Measurements from ENCODE around the gene KIFC1. TPM values are rescaled to one million over a fixed set of nuclear protein-coding genes. Genes with fewer than 3 reads are reported as not detected.

Gene KIFC1
- total and polyA plus RNA-seq, 4 experiments from 2014 or later: 0.54 to 0.69 (median 0.61) TPM; not detected in 1

DNA sequence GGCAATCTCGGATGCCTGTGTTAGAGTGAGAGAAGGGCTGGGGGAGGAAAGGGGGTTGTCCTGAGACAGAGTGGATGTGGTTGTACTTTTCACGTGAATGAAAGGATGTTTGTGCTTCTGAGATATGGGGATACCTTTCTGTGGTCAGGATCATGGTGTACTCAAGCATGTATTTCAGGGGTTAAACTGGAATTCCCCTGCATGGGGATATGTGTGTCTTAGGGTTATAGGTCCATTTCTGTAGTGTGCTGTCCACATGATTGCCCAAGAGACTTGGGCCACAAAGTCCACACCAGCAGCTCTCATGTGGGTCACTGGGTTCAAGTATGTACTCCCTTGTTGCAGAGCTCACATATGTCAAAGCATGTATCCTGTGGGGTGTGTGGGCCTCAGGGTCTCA lies 38.7 kb downstream of the KIFC1 start:
- Histone ChIP-seq H3K27ac (ENCODE audit: low read depth, low read length) (peak overlapping the region; percentile 76), H3K4me3 (ENCODE audit: low read length in 2 of 2) (peak overlapping the region; percentile 11 to 54), H3K4me1 (ENCODE audit: insufficient read depth, low read length) (peaks cover 53% of the 10 kb centered on the region), H3K36me3 (ENCODE audit: insufficient read depth, low read length) (peaks cover 3% of the 10 kb centered on the region), H3K27me3 (ENCODE audit: insufficient read depth, low read length) (no peaks in the 10 kb centered on the region), H3K9me3 (ENCODE audit: control insufficient read depth in 1 of 2, low read length in 2 of 2) (no peaks in the 10 kb centered on the region)
- Mint-ChIP-seq H3K36me3 (peaks cover 2 to 24% of the 10 kb centered on the region in 2 donors), H3K9me3 (peaks cover 0 to 2% (median 0%) of the 10 kb centered on the region in 8 donors), H3K27me3 (no peaks in the 10 kb centered on the region), H3K4me3 (peak overlapping the region; percentile 84 to 94 (median 91)), H3K4me1 (peaks cover 51 to 75% (median 64%) of the 10 kb centered on the region in 4 donors), H3K27ac (peak overlapping the region; percentile 94 to 99 (median 98))
- CTCF ChIA-PET (ENCODE audit: partially characterized antibody): interaction anchor here (0.7 to 1.8 kb wide), 11 partner anchors 8 to 153 kb away, joined by 3 to 9 read pairs (median 3); partner anchors contain the start of genes B3GALT4, BAK1 and CUTA
- peak in 3 of 5 donors; percentile 36 to 43 (median 42) for DNase-seq
- intact Hi-C loops (cut with micrococcal nuclease): no loop called here
- POLR2A ChIA-PET (ENCODE audit: partially characterized antibody): interaction anchor here (0.6 to 4.7 kb wide), 24 partner anchors 10 to 458 kb away, joined by 3 to 77 read pairs (median 11); partner anchors contain the start of genes B3GALT4, BAK1, CUTA and ITPR3

DNA sequence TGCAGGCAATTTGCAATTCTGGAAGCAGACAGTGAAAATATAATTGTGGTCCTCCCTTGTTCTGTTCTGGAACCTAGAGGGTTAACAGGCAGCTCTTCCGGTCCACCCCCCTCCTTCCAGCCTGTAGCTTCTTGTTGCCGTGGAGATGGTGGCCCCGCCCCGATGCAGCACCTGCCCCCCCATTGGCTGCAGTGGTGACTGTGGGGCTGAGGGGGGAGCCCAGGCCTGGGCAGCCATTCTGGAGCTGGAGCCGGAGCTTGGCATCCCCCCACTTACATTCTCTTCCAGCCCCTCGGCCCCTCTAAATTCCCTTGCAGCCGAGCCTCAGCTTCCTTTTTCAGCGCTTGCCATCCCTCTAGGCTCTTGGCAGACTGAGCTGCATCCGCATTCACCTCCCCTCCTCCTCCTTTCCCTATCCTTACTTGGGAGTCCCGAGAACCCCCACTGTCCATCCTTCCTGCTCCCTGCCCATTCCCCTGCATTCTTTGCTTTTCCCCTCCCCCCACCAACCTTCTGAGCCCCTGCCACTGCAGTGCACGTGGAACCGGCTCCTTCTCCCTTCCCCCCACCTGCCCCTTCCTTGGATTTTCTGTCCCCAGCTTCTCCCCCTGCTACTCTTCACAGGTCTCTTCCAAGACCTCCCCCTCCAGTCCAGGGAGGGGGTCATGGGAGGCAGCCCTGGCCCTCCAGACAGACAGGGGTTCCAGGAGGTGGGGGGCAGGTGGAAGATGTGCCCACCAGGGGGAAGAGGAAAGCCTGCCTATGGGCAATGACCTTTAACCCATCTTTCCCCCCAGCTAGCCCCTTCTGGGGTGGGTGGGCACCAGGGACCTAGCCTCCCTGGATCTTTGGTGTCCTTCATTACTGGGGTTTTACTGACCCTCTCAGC lies 39.6 kb downstream of the KIFC1 start:
- H3K4me1 ChIP-seq (ENCODE audit: insufficient read depth, low read length): peaks cover 53% of the 10 kb centered on the region
- no peaks in the 10 kb centered on the region for H3K27me3 ChIP-seq (ENCODE audit: insufficient read depth, low read length)
- CTCF ChIA-PET (ENCODE audit: partially characterized antibody): interaction anchor here (0.7 to 1.8 kb wide), 9 partner anchors 9 to 154 kb away, joined by 3 to 9 read pairs (median 3); partner anchors contain the start of genes B3GALT4, BAK1 and CUTA
- no peaks in the 10 kb centered on the region for H3K27me3 Mint-ChIP-seq
- intact Hi-C loops (cut with micrococcal nuclease): loop anchor here (1.0 kb wide), 1 partner anchor 23 kb away; the partner anchor contains the start of gene ZBTB9
- peak overlapping the region; percentile 76 for H3K27ac ChIP-seq (ENCODE audit: low read depth, low read length)
- peak overlapping the region; percentile 11 to 54 for H3K4me3 ChIP-seq (ENCODE audit: low read length in 2 of 2)
- peak overlapping the region; percentile 94 to 99 (median 98) for H3K27ac Mint-ChIP-seq
- H3K36me3 ChIP-seq (ENCODE audit: insufficient read depth, low read length): peaks cover 11% of the 10 kb centered on the region
- POLR2A ChIA-PET (ENCODE audit: partially characterized antibody): interaction anchor here (0.6 to 4.7 kb wide), 24 partner anchors 8 to 459 kb away, joined by 3 to 77 read pairs (median 11); partner anchors contain the start of genes B3GALT4, BAK1, CUTA and KIFC1
- H3K4me1 Mint-ChIP-seq: peaks cover 48 to 66% (median 60%) of the 10 kb centered on the region in 4 donors
- H3K9me3 Mint-ChIP-seq: peaks cover 0 to 2% (median 0%) of the 10 kb centered on the region in 8 donors
- no peaks in the 10 kb centered on the region for H3K9me3 ChIP-seq (ENCODE audit: control insufficient read depth in 1 of 2, low read length in 2 of 2)
- H3K36me3 Mint-ChIP-seq: peaks cover 11 to 32% of the 10 kb centered on the region in 2 donors
- peak overlapping the region; percentile 71 to 94 (median 90) for H3K4me3 Mint-ChIP-seq
- peak; percentile 82 to 91 (median 84) for DNase-seq

DNA sequence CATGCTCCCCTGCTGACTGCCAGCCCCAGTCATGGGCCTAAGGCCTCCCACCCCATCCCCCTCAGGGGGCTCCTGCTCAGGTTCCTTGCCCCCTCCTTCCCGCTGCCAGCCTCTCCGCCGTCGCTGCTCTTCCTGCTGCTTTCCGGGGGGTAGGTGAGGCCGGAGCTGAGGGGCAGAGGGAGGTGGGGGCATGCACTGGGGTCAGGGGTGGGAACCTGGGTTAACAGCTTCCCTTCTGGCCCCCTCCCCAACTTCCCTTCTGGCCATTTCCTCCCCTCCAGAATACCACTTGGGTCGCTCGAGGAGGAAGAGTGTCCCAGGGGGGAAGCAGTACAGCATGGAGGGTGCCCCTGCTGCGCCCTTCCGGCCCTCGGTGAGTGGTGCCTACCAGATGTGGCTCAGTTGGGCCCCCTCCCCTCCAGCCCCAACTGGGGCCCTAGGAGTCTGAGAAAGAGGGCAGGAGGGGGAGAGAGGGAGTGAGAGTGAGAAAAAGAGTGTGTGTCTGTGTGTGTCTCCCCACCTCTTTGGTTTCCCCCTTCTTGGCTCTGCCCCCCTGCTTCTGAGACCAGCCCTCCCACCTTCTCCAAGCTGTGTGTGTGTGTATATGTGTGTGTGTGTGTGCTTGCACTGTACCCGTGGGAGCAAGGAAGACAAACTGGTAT lies 40.4 kb downstream of the KIFC1 start:
- Histone ChIP-seq H3K4me3 (ENCODE audit: low read length in 2 of 2) (no peak overlapping the region), H3K9me3 (ENCODE audit: control insufficient read depth in 1 of 2, low read length in 2 of 2) (no peaks in the 10 kb centered on the region), H3K4me1 (ENCODE audit: insufficient read depth, low read length) (peaks cover 47% of the 10 kb centered on the region), H3K27me3 (ENCODE audit: insufficient read depth, low read length) (no peaks in the 10 kb centered on the region), H3K36me3 (ENCODE audit: insufficient read depth, low read length) (peaks cover 18% of the 10 kb centered on the region), H3K27ac (ENCODE audit: low read depth, low read length) (peak overlapping the region; percentile 76)
- no peaks in the 10 kb centered on the region for H3K27me3 Mint-ChIP-seq
- H3K4me3 Mint-ChIP-seq: peak overlapping the region in 5 of 8 donors; percentile 17 to 68 (median 37)
- no peak for DNase-seq
- POLR2A ChIA-PET (ENCODE audit: partially characterized antibody): interaction anchor here (1.3 to 4.7 kb wide), 7 partner anchors 9 to 224 kb away, joined by 4 to 65 read pairs (median 6); partner anchors contain the start of genes BAK1, CUTA, RING1 and ZBTB9
- peaks cover 0 to 2% (median 0%) of the 10 kb centered on the region in 8 donors for H3K9me3 Mint-ChIP-seq
- CTCF ChIA-PET (ENCODE audit: partially characterized antibody): no interaction called here
- H3K4me1 Mint-ChIP-seq: peaks cover 45 to 58% (median 53%) of the 10 kb centered on the region in 4 donors
- peak overlapping the region in 6 of 7 donors; percentile 46 to 93 (median 76) for H3K27ac Mint-ChIP-seq
- intact Hi-C loops (cut with micrococcal nuclease): loop anchor here (1.0 kb wide), 1 partner anchor 22 kb away; the partner anchor contains the start of gene ZBTB9
- H3K36me3 Mint-ChIP-seq: peaks cover 18 to 39% of the 10 kb centered on the region in 2 donors

DNA sequence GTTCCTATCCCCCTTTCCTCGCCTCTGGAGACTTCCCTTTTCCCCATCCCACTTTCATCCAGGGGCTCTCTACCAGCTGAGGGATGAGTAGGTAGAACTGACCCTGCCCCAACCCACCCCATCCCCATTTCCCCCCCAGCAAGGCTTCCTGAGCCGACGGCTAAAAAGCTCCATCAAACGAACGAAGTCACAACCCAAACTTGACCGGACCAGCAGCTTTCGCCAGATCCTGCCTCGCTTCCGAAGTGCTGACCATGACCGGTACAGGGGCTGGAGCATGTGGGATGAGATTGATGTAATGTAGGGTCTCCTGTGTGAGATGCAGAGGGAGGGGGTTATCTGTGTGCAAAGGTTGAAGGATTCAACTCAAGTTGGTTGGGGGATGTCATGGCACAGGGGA lies 40.9 kb downstream of the KIFC1 start:
- H3K9me3 Mint-ChIP-seq: no peaks in the 10 kb centered on the region
- H3K36me3 Mint-ChIP-seq: peaks cover 21 to 41% of the 10 kb centered on the region in 2 donors
- no peaks in the 10 kb centered on the region for H3K27me3 Mint-ChIP-seq
- Histone ChIP-seq H3K27ac (ENCODE audit: low read depth, low read length) (no peak overlapping the region), H3K36me3 (ENCODE audit: insufficient read depth, low read length) (peaks cover 24% of the 10 kb centered on the region), H3K9me3 (ENCODE audit: control insufficient read depth in 1 of 2, low read length in 2 of 2) (no peaks in the 10 kb centered on the region), H3K4me3 (ENCODE audit: low read length in 2 of 2) (no peak overlapping the region), H3K27me3 (ENCODE audit: insufficient read depth, low read length) (no peaks in the 10 kb centered on the region), H3K4me1 (ENCODE audit: insufficient read depth, low read length) (peaks cover 42% of the 10 kb centered on the region)
- DNase-seq: no peak
- peaks cover 41 to 53% (median 48%) of the 10 kb centered on the region in 4 donors for H3K4me1 Mint-ChIP-seq
- peak overlapping the region; percentile 57 to 93 (median 83) for H3K27ac Mint-ChIP-seq
- intact Hi-C loops (cut with micrococcal nuclease): no loop called here
- ChIA-PET POLR2A (ENCODE audit: partially characterized antibody) (interaction anchor here (1.6 to 4.7 kb wide), 3 partner anchors 14 to 88 kb away, joined by 4 to 65 read pairs (median 28); partner anchors contain the start of genes CUTA and ZBTB9), CTCF (ENCODE audit: partially characterized antibody) (no interaction called here)
- H3K4me3 Mint-ChIP-seq: peak overlapping the region in 7 of 8 donors; percentile 20 to 75 (median 48)

DNA sequence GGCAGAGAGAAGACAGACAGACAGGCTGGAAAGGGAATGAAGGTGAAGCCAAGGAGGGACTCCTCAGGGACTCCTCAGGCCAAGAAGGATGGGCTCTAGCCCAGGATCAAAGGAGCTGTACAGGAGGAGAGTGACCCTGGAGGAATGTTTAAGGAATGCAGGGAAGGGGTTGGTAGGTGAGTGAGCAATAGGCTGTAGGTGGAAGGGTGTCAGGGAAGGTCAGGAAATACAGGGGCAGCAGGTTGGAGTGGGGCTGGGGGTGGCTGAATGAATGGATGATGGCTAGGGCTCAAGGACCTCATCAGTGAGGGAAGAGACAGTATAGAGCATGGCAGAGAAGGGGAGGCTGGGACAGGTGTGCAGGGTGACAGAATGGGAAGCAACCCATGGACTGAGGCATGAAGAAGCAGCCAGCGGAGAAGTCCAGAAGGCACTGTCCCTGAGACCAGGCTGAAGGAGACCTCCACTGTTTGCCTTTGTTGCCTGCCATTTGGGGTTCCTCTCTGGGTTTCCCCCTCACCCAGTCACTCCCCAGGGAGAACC lies 41.4 kb downstream of the KIFC1 start:
- Histone ChIP-seq H3K4me1 (ENCODE audit: insufficient read depth, low read length) (peaks cover 42% of the 10 kb centered on the region), H3K27ac (ENCODE audit: low read depth, low read length) (no peak overlapping the region), H3K9me3 (ENCODE audit: control insufficient read depth in 1 of 2, low read length in 2 of 2) (no peaks in the 10 kb centered on the region), H3K36me3 (ENCODE audit: insufficient read depth, low read length) (peaks cover 26% of the 10 kb centered on the region), H3K27me3 (ENCODE audit: insufficient read depth, low read length) (no peaks in the 10 kb centered on the region), H3K4me3 (ENCODE audit: low read length in 2 of 2) (no peak overlapping the region)
- DNase-seq: no peak
- H3K9me3 Mint-ChIP-seq: no peaks in the 10 kb centered on the region
- intact Hi-C loops (cut with micrococcal nuclease): no loop called here
- H3K27me3 Mint-ChIP-seq: no peaks in the 10 kb centered on the region
- ChIA-PET POLR2A (ENCODE audit: partially characterized antibody) (interaction anchor here (1.6 to 4.7 kb wide), 2 partner anchors 15 to 21 kb away, joined by 4 to 65 read pairs; partner anchors contain the start of genes CUTA and ZBTB9), CTCF (ENCODE audit: partially characterized antibody) (no interaction called here)
- H3K36me3 Mint-ChIP-seq: peaks cover 23 to 43% of the 10 kb centered on the region in 2 donors
- peak overlapping the region; percentile 70 to 89 (median 83) for H3K27ac Mint-ChIP-seq
- peaks cover 41 to 52% (median 47%) of the 10 kb centered on the region in 4 donors for H3K4me1 Mint-ChIP-seq
- H3K4me3 Mint-ChIP-seq: peak overlapping the region in 6 of 8 donors; percentile 11 to 75 (median 52)

DNA sequence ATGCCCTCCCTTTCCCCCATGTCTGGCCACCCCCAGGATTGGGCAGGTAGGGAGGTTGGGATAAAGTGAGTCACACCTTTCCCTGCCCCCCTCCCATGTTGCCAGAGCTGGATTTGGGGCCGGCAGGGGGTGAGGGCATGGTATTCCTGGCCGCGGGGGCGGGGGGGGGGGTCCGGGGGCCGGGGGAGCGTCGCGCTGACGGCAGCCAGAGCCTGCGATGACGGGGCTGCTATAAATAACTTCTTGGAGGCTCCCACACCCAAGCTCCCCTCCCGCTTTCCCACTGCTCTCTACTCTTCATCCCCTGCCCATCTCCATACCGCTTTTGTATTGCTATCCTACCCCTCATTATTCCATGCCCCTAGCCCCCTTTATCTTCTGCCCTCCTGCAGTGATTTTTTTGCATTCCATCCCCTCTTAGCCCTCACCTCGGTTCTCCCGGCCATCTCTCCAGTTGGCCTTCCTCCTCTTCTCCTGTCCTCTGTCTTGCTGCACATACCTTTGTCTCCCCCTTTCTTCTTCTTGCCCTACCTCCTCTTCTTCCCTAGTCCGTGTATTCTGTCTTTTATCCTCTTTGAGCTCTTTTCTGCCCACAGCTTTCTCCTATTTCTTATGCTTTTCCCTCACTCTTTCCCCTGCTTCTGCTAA lies 42.0 kb downstream of the KIFC1 start:
- H3K36me3 Mint-ChIP-seq: peaks cover 29 to 46% of the 10 kb centered on the region in 2 donors
- no peak overlapping the region for H3K4me3 Mint-ChIP-seq
- peaks cover 36 to 47% (median 41%) of the 10 kb centered on the region in 4 donors for H3K4me1 Mint-ChIP-seq
- no peak overlapping the region for H3K27ac ChIP-seq (ENCODE audit: low read depth, low read length)
- peaks cover 37% of the 10 kb centered on the region for H3K4me1 ChIP-seq (ENCODE audit: insufficient read depth, low read length)
- intact Hi-C loops (cut with micrococcal nuclease): no loop called here
- peak overlapping the region in 5 of 7 donors; percentile 2 to 82 (median 21) for H3K27ac Mint-ChIP-seq
- H3K9me3 Mint-ChIP-seq: no peaks in the 10 kb centered on the region
- DNase-seq: no peak
- peaks cover 32% of the 10 kb centered on the region for H3K36me3 ChIP-seq (ENCODE audit: insufficient read depth, low read length)
- no peaks in the 10 kb centered on the region for H3K27me3 ChIP-seq (ENCODE audit: insufficient read depth, low read length)
- ChIA-PET CTCF (ENCODE audit: partially characterized antibody) (no interaction called here), POLR2A (ENCODE audit: partially characterized antibody) (interaction anchor here (1.6 kb wide), 2 partner anchors 15 to 20 kb away, joined by 4 to 5 read pairs; partner anchors contain the start of genes CUTA and ZBTB9)
- no peaks in the 10 kb centered on the region for H3K27me3 Mint-ChIP-seq
- no peak overlapping the region for H3K4me3 ChIP-seq (ENCODE audit: low read length in 2 of 2)
- no peaks in the 10 kb centered on the region for H3K9me3 ChIP-seq (ENCODE audit: control insufficient read depth in 1 of 2, low read length in 2 of 2)

Measured in CD4-positive, alpha-beta memory T cell (primary cell).